GM19240 (cell line): ENCODE data around the gene INSRR.

Source experiments
- DNase-seq: peaks from one replicate; pipeline ENCODE4 v3.0.0; 2011; ENCODE audit warnings: low spot score; ENCODE audit not compliant: insufficient read length

Gene INSRR

GRCh38 chr1:156852418-156852874 lies 6.5 kb downstream of the INSRR start:
- no peak for DNase-seq

- DNase-seq = no peak
These were observed 7.0 kb downstream of the INSRR start for GRCh38 chr1:156851779-156852417.

- DNase-seq = no peak
These were observed 9.8 kb downstream of the INSRR start for GRCh38 chr1:156849151-156849496.

- no peak for DNase-seq
These were observed 10.3 kb downstream of the INSRR start for GRCh38 chr1:156848461-156849150.

- DNase-seq = no peak
These were observed 11.1 kb downstream of the INSRR start for GRCh38 chr1:156847591-156848460.

GRCh38 chr1:156846643-156847042 lies 12.3 kb downstream of the INSRR start:
- DNase-seq = no peak

GRCh38 chr1:156845953-156846545 lies 12.9 kb downstream of the INSRR start:
- no peak for DNase-seq

GRCh38 chr1:156845055-156845952 lies 13.6 kb downstream of the INSRR start:
- no peak for DNase-seq

GRCh38 chr1:156844638-156845037 lies 14.3 kb downstream of the INSRR start:
- no peak for DNase-seq

GRCh38 chr1:156844102-156844501 lies 14.8 kb downstream of the INSRR start:
- DNase-seq = no peak

- DNase-seq = no peak
These were observed 16.2 kb downstream of the INSRR start for GRCh38 chr1:156842618-156843300.

GRCh38 chr1:156841295-156841855 lies 17.5 kb downstream of the INSRR start:
- DNase-seq = no peak

GRCh38 chr1:156840898-156841279 lies 18.0 kb downstream of the INSRR start:
- DNase-seq = no peak

GRCh38 chr1:156840186-156840897 lies 18.6 kb downstream of the INSRR start:
- no peak for DNase-seq

- no peak for DNase-seq
These were observed 19.3 kb downstream of the INSRR start for GRCh38 chr1:156839426-156840109.

GRCh38 chr1:156838972-156839371 lies 19.9 kb downstream of the INSRR start:
- peak; percentile 46 for DNase-seq

- DNase-seq = no peak
These were observed 22.0 kb downstream of the INSRR start for GRCh38 chr1:156836892-156837291.

- no peak for DNase-seq
These were observed 22.8 kb downstream of the INSRR start for GRCh38 chr1:156836041-156836654.
